ENCODE measurements around the gene RARRES1. TPM values are rescaled to one million over a fixed set of nuclear protein-coding genes. Genes with fewer than 3 reads are reported as not detected.

RARRES1 gene
- total RNA-seq, 1 experiment from 2014 or later: 0.20 TPM

DNA sequence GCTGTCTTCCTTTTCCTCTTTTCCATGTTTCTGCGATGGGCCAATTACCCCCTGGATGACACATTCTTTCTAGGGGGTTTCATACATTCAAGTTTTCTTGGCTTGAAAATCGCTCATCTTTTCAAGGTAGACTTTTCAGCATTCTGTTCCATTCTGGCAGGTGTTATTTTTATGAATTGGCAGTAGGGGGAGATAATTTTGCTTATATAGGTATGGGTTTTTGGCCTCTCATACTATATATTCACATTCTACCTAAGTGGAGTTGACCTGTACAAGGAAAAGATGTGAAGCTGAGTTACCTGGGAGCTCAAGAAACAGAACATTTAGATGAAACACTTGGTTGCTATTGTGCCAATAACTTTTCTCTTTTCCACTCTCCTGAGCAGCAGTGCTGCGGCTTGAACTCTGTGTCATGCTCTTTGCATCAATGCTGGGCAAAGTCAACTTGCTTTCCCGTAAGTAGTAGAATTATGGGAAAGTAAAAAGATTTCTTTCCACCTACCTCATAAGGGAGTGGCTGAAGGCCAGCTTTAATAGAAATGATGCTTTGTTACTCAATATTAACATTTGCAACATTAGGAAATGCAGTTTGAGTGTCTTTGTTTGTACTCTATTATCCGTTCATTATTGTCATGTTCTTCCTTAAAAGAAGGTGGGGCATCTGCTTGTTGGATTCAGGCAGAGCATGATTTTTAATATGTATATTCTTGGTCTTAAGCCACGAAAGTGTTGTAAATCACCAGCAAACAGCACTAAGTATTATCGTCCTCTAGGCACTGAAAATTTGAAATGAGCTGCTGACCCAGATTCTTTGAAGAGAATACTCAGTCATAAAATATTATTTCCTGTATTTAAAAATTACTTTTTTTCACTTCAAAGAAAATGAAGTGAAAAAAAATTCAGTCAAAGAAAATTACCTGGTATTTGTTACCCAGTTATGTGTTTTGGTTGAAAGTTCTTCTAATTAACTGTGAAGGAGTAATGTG is 41.9 kb upstream of the RARRES1 start:
- no TSS peak for BruUV-seq (replicated peaks)

More for the DNA sequence above, 41.9 kb upstream of the RARRES1 start:
- Histone ChIP-seq H2AFZ (ENCODE audit: low read depth, low read length, poor library complexity, severe bottlenecking) (no peak overlapping the region), H4K20me1 (ENCODE audit: insufficient read depth) (no peaks in the 10 kb centered on the region), H3K4me3 (replicated peaks in 1 of 2; ENCODE audit: low read depth in 1 of 2, low read length in 2 of 2) (no peak overlapping the region), H3K4me2 (ENCODE audit: low read length) (no peak overlapping the region), H3K36me3 (ENCODE audit: control insufficient read depth in 1 of 2, insufficient read depth in 2 of 2, low read length in 2 of 2) (no peaks in the 10 kb centered on the region), H3K9me2 (ENCODE audit: insufficient read depth) (no peaks in the 10 kb centered on the region), H3K27me3 (ENCODE audit: insufficient read depth, low read length) (no peaks in the 10 kb centered on the region), H3K79me2 (ENCODE audit: insufficient read depth, low read length) (no peaks in the 10 kb centered on the region), H3K9me3 (ENCODE audit: control insufficient read depth in 1 of 2, insufficient read depth in 1 of 2, low read depth in 1 of 2, low read length in 2 of 2) (no peaks in the 10 kb centered on the region), H3K27ac (ENCODE audit: low read depth, low read length) (no peak overlapping the region), H3K4me1 (ENCODE audit: control insufficient read depth in 1 of 2, insufficient read depth in 2 of 2, low read length in 2 of 2) (peaks cover under 1 to 6% of the 10 kb centered on the region in 2 experiments; a peak in 3 of 4 replicates), H3K9ac (ENCODE audit: low read length) (no peak overlapping the region)
- ATAC-seq (no peak), DNase-seq (ENCODE audit: low read depth, low spot score) (no peak)
- CTCF ChIA-PET: no interaction called here
- POLR2A ChIA-PET: no interaction called here
- RAD21 ChIA-PET (ENCODE audit: low non-redundant PET in 1 of 2, low total read pairs in 2 of 2, uncharacterized antibody in 2 of 2, unreplicated experiment in 2 of 2): no interaction called here
- TF ChIP-seq, protein P1, sequence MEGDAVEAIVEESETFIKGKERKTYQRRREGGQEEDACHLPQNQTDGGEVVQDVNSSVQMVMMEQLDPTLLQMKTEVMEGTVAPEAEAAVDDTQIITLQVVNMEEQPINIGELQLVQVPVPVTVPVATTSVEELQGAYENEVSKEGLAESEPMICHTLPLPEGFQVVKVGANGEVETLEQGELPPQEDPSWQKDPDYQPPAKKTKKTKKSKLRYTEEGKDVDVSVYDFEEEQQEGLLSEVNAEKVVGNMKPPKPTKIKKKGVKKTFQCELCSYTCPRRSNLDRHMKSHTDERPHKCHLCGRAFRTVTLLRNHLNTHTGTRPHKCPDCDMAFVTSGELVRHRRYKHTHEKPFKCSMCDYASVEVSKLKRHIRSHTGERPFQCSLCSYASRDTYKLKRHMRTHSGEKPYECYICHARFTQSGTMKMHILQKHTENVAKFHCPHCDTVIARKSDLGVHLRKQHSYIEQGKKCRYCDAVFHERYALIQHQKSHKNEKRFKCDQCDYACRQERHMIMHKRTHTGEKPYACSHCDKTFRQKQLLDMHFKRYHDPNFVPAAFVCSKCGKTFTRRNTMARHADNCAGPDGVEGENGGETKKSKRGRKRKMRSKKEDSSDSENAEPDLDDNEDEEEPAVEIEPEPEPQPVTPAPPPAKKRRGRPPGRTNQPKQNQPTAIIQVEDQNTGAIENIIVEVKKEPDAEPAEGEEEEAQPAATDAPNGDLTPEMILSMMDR (IDR thresholded peaks at IDR 0.05 in 2 of 3, conservative IDR thresholded peaks at IDR 0.05 in 1 of 3; ENCODE audit: borderline replicate concordance in 1 of 3, insufficient read depth in 1 of 3, low read depth in 2 of 3, low read length in 2 of 3): 0 out of 6 replicates have a peak, but pooled peaks of 1 of the 3 experiments have one; percentile 13
- TF ChIP-seq FOSL1 (IDR thresholded peaks at IDR 0.05; ENCODE audit: low read depth): no peak
- TF ChIP-seq, protein P2, sequence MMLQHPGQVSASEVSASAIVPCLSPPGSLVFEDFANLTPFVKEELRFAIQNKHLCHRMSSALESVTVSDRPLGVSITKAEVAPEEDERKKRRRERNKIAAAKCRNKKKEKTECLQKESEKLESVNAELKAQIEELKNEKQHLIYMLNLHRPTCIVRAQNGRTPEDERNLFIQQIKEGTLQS (IDR thresholded peaks at IDR 0.05): no peak
- intact Hi-C loops (cut with micrococcal nuclease): no loop called here

Measured in HCT116 (cell line).